HCT116 (cell line): ENCODE measurements around the gene PIK3CB.

Source experiments
- CTCF ChIP-seq, 3 experiments: fragments of 200-600 bp in 1 of 3; sonication (generic) in 1 of 3; IDR thresholded peaks in 2 of 3; conservative IDR thresholded peaks in 1 of 3; 2 replicates each; pipeline ENCODE4 v1.5.1; 2012 to 2017; ENCODE audit warnings: low read depth in 2 of 3, low read length in 2 of 3, antibody characterized with exemption in 1 of 3, borderline replicate concordance in 1 of 3, control low read depth in 1 of 3, mild to moderate bottlenecking in 1 of 3, mixed read lengths in 1 of 3, mixed run types in 1 of 3, moderate library complexity in 1 of 3; ENCODE audit not compliant: insufficient read depth in 1 of 3
- EZH2 ChIP-seq: fragments of 200-600 bp; sonication (generic); IDR thresholded peaks from 2 replicates; pipeline ENCODE4 v1.6.1; 2017; ENCODE audit warnings: antibody characterized with exemption, mixed run types
- POLR2A ChIP-seq: IDR thresholded peaks from 2 replicates; pipeline ENCODE4 v1.7.0; 2011; ENCODE audit warnings: borderline replicate concordance; ENCODE audit not compliant: insufficient read depth, insufficient read length; ENCODE audit errors: extremely low read depth
- POLR2AphosphoS5 ChIP-seq: IDR thresholded peaks from 2 replicates; pipeline ENCODE4 v1.6.1; 2011; ENCODE audit warnings: mild to moderate bottlenecking, low read depth, low read length, moderate library complexity
- RAD21 ChIP-seq: IDR thresholded peaks from 2 replicates; pipeline ENCODE4 v1.6.1; 2012; ENCODE audit warnings: low read depth, mild to moderate bottlenecking
- SIN3A ChIP-seq: IDR thresholded peaks from 2 replicates; pipeline ENCODE4 v1.6.1; 2012; ENCODE audit warnings: low read depth
- TF ChIP-seq, protein P1 (sequence below): IDR thresholded peaks from 2 replicates; pipeline ENCODE4 v1.6.1; 2011; ENCODE audit warnings: mild to moderate bottlenecking, low read length, moderate library complexity; ENCODE audit not compliant: insufficient replicate concordance; ENCODE audit errors: extremely low read depth

DNA sequence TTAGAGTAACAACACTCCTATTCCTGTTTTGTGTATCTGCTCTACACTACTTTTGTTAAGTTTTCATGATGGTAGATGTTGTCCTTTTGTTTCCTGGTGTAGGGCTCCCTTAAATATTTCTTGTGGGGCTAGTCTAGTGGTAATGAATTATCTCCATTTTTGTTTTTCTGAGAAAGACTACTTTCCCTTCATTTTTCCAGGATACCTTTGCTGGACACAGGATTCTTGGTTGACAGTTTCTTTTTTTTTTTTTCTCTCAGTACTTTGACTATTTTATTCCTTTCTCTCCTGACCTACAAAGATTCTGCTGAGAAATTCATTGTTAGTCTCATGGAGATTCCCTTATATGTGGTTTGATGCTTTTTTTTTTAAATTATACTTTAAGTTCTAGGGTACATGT lies 188.2 kb downstream of the PIK3CB start:
- TF ChIP-seq POLR2A = no peak
- TF ChIP-seq SIN3A = no peak
- TF ChIP-seq CTCF (IDR thresholded peaks at IDR 0.05 in 2 of 3, conservative IDR thresholded peaks at IDR 0.05 in 1 of 3; ENCODE audit: borderline replicate concordance in 1 of 3, insufficient read depth in 1 of 3, low read depth in 2 of 3, low read length in 2 of 3) = no peak
- TF ChIP-seq EZH2 = no peak
- TF ChIP-seq, protein P1, sequence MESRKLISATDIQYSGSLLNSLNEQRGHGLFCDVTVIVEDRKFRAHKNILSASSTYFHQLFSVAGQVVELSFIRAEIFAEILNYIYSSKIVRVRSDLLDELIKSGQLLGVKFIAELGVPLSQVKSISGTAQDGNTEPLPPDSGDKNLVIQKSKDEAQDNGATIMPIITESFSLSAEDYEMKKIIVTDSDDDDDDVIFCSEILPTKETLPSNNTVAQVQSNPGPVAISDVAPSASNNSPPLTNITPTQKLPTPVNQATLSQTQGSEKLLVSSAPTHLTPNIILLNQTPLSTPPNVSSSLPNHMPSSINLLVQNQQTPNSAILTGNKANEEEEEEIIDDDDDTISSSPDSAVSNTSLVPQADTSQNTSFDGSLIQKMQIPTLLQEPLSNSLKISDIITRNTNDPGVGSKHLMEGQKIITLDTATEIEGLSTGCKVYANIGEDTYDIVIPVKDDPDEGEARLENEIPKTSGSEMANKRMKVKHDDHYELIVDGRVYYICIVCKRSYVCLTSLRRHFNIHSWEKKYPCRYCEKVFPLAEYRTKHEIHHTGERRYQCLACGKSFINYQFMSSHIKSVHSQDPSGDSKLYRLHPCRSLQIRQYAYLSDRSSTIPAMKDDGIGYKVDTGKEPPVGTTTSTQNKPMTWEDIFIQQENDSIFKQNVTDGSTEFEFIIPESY = no peak
- no peak for TF ChIP-seq POLR2AphosphoS5
- no peak for TF ChIP-seq RAD21
